Gastrocnemius medialis (tissue), 4 donors: ENCODE data around the gene BMP2K. TPM values are rescaled to one million over a fixed set of nuclear protein-coding genes. Genes with fewer than 3 reads are reported as not detected.

Source experiments
- ATAC-seq, 2 donors: fragments of 150-250 bp; one replicate each; pipeline ENCODE4 v1.9.1; 2016
- DNase-seq, 2 donors: peaks; one replicate each; pipeline ENCODE4 v3.0.0-alpha.2; 2019
- H3K27ac ChIP-seq, 4 donors: fragments of 200-600 bp; sonication (generic); 1 replicate in 1 of 4; 2 replicates in 3 of 4; pipeline ENCODE4 v1.5.1; 2016 to 2018; ENCODE audit warnings: mild to moderate bottlenecking in 2 of 4, moderate library complexity in 1 of 4
- H3K27me3 ChIP-seq, 3 donors: fragments of 200-600 bp; sonication (generic) in 2 of 3; 1 replicate in 1 of 3; 2 replicates in 2 of 3; pipeline versions ENCODE4 v1.5.1 to v1.6.0; 2016 to 2019; ENCODE audit warnings: mild to moderate bottlenecking in 1 of 3, moderate library complexity in 1 of 3
- H3K36me3 ChIP-seq, 2 donors: fragments of 200-600 bp; sonication (generic) in 1 of 2; one replicate each; pipeline ENCODE4 v1.5.1; 2017 to 2018
- H3K4me1 ChIP-seq, 2 donors: fragments of 200-600 bp; sonication (generic) in 1 of 2; one replicate each; pipeline ENCODE4 v1.5.1; 2016 to 2017; ENCODE audit warnings: mild to moderate bottlenecking in 2 of 2
- H3K4me3 ChIP-seq, 4 donors: fragments of 200-600 bp; sonication (generic) in 3 of 4; 1 replicate in 1 of 4; 2 replicates in 3 of 4; pipeline ENCODE4 v1.5.1; 2016 to 2019; ENCODE audit warnings: mild to moderate bottlenecking in 2 of 4
- H3K9me3 ChIP-seq, 3 donors: fragments of 200-600 bp; sonication (generic) in 2 of 3; 1 replicate in 1 of 3; 2 replicates in 2 of 3; pipeline ENCODE4 v1.5.1; 2016 to 2019
- POLR2A ChIP-seq, 2 donors: fragments of 450-650 bp; IDR thresholded peaks; one replicate each; pipeline ENCODE4 v1.6.1; 2017; ENCODE audit warnings: antibody characterized with exemption in 2 of 2, mild to moderate bottlenecking in 2 of 2, moderate library complexity in 2 of 2
- in situ Hi-C, 4 donors: fragments of 200-750 bp; cut with MboI; loops; one replicate each; pipeline versions ENCODE4 v1.15.0 to v1.8.0; 2017; ENCODE audit warnings: low sequenced_read_pairs in 4 of 4
- intact Hi-C: fragments of 100-400 bp; cut with DNase I; formaldehyde crosslinking; loops from one replicate; pipeline ENCODE4 v1.15.1; 2023; ENCODE audit warnings: low total_unique reads
- total RNA-seq, 4 donors: library from RNA; depleted of rRNA; stranded (reverse); fragments of >200 nt; gene quantifications; one replicate each; pipeline versions ENCODE4 v1.1.0 to v1.2.3, GENCODE V29; 2016
- TF ChIP-seq, protein P1 (sequence below), 5 experiments: fragments of 450-650 bp in 3 of 5; fragments of 200-600 bp in 2 of 5; sonication (generic) in 2 of 5; IDR thresholded peaks in 4 of 5; conservative IDR thresholded peaks in 1 of 5; 1 replicate in 4 of 5; 2 replicates in 1 of 5; pipeline ENCODE4 v1.5.1; 2016 to 2019; ENCODE audit warnings: antibody characterized with exemption in 5 of 5, mild to moderate bottlenecking in 3 of 5, moderate library complexity in 3 of 5

The BMP2K gene
- total RNA-seq, 4 donors from 2014 or later, result 16.6 to 20.4 (median 17.2) TPM

DNA sequence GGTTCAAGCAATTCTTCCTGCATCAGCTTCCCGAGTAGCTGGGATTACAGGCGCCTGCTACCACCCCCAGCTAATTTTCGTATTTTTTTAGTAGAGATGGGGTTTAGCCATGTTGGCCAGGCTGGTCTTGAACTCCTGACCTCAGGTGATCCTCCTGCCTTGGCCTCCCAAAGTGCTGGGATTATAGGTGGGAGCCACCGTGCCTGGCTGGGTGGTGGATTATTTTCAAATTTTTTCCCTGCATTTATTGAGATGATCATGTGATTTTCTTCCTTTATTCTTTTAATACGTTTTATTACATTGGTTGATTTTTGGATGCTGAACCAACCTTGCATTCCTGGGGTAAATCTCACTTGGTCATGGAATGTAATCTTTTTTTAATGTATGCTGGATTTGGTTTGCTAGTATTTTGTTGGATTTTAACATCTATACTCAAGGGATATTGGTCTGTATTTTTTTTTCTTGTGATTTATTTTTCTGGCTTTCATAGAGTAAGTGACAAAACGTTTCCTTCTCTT is 30.9 kb downstream of the BMP2K start:
- Histone ChIP-seq H3K27me3 (no peaks in the 10 kb centered on the region), H3K4me1 (peaks cover 7 to 21% of the 10 kb centered on the region in 2 donors), H3K9me3 (no peaks in the 10 kb centered on the region), H3K36me3 (no peaks in the 10 kb centered on the region), H3K4me3 (no peak overlapping the region), H3K27ac (no peak overlapping the region)
- in situ Hi-C loops (no loop called here), intact Hi-C loops (no loop called here)
- no peak for TF ChIP-seq POLR2A (IDR thresholded peaks at IDR 0.05)
- TF ChIP-seq, protein P1, sequence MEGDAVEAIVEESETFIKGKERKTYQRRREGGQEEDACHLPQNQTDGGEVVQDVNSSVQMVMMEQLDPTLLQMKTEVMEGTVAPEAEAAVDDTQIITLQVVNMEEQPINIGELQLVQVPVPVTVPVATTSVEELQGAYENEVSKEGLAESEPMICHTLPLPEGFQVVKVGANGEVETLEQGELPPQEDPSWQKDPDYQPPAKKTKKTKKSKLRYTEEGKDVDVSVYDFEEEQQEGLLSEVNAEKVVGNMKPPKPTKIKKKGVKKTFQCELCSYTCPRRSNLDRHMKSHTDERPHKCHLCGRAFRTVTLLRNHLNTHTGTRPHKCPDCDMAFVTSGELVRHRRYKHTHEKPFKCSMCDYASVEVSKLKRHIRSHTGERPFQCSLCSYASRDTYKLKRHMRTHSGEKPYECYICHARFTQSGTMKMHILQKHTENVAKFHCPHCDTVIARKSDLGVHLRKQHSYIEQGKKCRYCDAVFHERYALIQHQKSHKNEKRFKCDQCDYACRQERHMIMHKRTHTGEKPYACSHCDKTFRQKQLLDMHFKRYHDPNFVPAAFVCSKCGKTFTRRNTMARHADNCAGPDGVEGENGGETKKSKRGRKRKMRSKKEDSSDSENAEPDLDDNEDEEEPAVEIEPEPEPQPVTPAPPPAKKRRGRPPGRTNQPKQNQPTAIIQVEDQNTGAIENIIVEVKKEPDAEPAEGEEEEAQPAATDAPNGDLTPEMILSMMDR (IDR thresholded peaks at IDR 0.05 in 4 of 5, conservative IDR thresholded peaks at IDR 0.05 in 1 of 5), result no peak
- ATAC-seq (no peak), DNase-seq (no peak)

DNA sequence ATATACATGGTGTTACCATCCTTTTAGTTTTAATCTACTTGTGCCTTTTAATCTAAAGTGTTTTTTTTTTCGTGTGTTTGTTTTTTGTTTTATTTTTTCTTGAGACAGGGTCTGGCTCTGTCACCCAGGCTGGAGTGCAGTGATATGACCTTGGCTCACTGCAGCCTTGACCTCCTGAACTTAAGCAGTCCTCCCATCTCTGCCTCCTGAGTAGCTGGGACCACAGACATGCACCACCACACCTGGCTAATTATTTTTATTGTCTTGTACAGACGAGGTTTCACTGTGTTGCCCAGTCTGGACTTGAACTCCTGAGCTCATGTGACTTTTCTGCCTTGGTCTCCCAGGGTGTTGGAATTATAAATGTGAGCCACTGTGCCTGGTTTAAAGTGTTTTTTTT is 33.1 kb downstream of the BMP2K start:
- Histone ChIP-seq H3K4me1 (peaks cover 7 to 21% of the 10 kb centered on the region in 2 donors), H3K4me3 (no peak overlapping the region), H3K27ac (no peak overlapping the region), H3K9me3 (no peaks in the 10 kb centered on the region), H3K36me3 (no peaks in the 10 kb centered on the region), H3K27me3 (no peaks in the 10 kb centered on the region)
- ATAC-seq, result no peak
- TF ChIP-seq, protein P1 (IDR thresholded peaks at IDR 0.05 in 4 of 5, conservative IDR thresholded peaks at IDR 0.05 in 1 of 5), result no peak
- no peak for TF ChIP-seq POLR2A (IDR thresholded peaks at IDR 0.05)
- no peak for DNase-seq
- in situ Hi-C loops, result no loop called here
- intact Hi-C loops, result no loop called here

DNA sequence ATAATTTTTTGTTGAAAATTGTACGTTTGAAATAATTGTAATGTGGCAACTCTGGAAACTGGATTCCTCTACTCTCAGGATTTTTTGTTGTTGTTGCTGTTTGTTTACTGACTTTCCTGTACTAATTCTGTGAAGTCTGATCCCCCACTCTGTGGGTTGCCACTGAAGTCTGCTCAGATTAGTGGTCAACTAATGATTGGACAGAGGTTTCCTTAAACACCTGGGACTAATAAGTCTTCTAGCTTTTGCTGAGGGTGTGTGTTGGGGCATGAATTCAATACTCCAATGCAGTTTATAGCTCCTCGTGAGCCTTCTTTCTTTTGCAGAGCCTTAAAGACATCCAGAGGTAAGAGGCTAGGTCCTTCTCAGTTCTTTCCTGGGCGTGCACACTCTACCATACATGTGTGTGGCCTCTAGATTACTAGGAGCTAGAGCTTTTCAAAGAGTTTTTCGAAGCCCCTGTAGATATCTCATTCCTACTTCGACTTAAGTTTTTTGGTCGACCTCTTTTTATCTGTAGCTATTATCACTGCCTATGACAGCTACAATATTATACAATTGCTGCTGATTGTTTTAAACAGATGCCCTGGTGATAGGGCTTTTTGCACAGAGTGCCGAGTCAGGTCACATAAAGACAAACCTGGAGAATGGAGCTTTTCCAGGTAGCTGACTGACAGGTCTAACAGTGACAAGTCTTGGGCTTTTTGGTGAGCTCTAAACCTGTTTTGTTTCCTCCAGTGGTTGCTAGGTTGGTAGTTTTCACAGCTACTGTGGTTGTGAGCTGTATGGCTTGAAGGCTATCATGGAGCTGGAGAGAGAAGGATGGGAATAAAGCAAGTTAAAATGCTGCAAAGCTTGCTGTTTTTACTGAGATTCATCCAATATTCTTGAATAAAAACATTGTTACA is 34.0 kb downstream of the BMP2K start:
- H3K27me3 ChIP-seq, result no peaks in the 10 kb centered on the region
- intact Hi-C loops, result no loop called here
- in situ Hi-C loops, result no loop called here
- no peaks in the 10 kb centered on the region for H3K36me3 ChIP-seq
- no peak for TF ChIP-seq POLR2A (IDR thresholded peaks at IDR 0.05)
- TF ChIP-seq, protein P1 (IDR thresholded peaks at IDR 0.05 in 4 of 5, conservative IDR thresholded peaks at IDR 0.05 in 1 of 5), result no peak
- H3K9me3 ChIP-seq, result no peaks in the 10 kb centered on the region
- H3K27ac ChIP-seq, result no peak overlapping the region
- H3K4me1 ChIP-seq, result peaks cover 7 to 26% of the 10 kb centered on the region in 2 donors
- H3K4me3 ChIP-seq, result no peak overlapping the region
- ATAC-seq (no peak), DNase-seq (no peak)

DNA sequence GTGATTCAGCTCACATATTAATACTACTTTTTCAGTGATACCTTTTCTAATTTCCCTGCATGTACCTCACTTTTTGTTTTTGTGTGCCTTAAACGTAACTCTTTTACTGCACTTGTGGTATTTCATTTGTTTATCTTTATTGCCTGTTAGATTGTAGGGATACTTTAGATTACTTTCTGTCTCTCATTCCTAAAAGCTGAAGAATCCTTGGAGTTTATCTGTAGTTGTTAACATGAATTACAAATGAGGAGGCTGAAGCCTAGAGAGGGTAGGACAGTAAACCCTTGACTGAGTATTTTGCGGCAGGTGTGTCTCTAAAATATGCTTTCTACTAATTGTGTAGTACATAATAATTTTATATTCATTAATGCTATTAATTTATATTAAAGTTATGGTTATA is 34.9 kb downstream of the BMP2K start:
- TF ChIP-seq, protein P1 (IDR thresholded peaks at IDR 0.05 in 4 of 5, conservative IDR thresholded peaks at IDR 0.05 in 1 of 5), result no peak
- no peak for TF ChIP-seq POLR2A (IDR thresholded peaks at IDR 0.05)
- no peak overlapping the region for H3K27ac ChIP-seq
- H3K27me3 ChIP-seq, result no peaks in the 10 kb centered on the region
- in situ Hi-C loops (no loop called here), intact Hi-C loops (no loop called here)
- H3K9me3 ChIP-seq, result no peaks in the 10 kb centered on the region
- ATAC-seq (no peak), DNase-seq (no peak)
- no peak overlapping the region for H3K4me3 ChIP-seq
- H3K4me1 ChIP-seq, result peaks cover 7 to 27% of the 10 kb centered on the region in 2 donors
- no peaks in the 10 kb centered on the region for H3K36me3 ChIP-seq
